SK-N-SH (cell line): ENCODE results near the gene MAP10. TPM values are rescaled to one million over a fixed set of nuclear protein-coding genes. Genes with fewer than 3 reads are reported as not detected.

Experiments used
- CTCF ChIA-PET: fragments of 300-600, 350-600 bp; formaldehyde crosslinking; extraction: SDS; loops from one replicate; lab custom pipeline; 2021; lab: Yijun Ruan, JAX
- POLR2A ChIA-PET: fragments of 350-600 bp; sonication (Branson Sonifier 250); formaldehyde crosslinking; extraction: SDS; loops from one replicate; lab custom pipeline; 2020; ENCODE audit warnings: antibody characterized with exemption, inconsistent platforms; lab: Yijun Ruan, JAX
- DNase-seq: peaks from one replicate; pipeline ENCODE4 v3.0.0; 2012
- H2AFZ ChIP-seq: fragments of 200-600 bp; sonication (generic); 2 replicates; pipeline ENCODE4 v1.8.1; 2016; ENCODE audit warnings: antibody characterized with exemption, mild to moderate bottlenecking, low read depth
- H3F3A ChIP-seq: fragments of 200-600 bp; sonication (generic); replicated peaks from 2 replicates; pipeline ENCODE3; 2016; ENCODE audit warnings: antibody characterized with exemption, mild to moderate bottlenecking; ENCODE audit not compliant: insufficient read depth
- H3K27ac ChIP-seq, 2 experiments: fragments of 200-500 bp in 1 of 2; fragments of 200-600 bp in 1 of 2; sonication (Bioruptor generic) in 1 of 2; sonication (generic), shearing (Covaris generic) in 1 of 2; 2 replicates each; pipeline versions ENCODE4 v1.5.1 to v1.6.1; 2014 to 2016; ENCODE audit warnings: low read depth in 2 of 2, inconsistent platforms in 1 of 2, low read length in 1 of 2, mild to moderate bottlenecking in 1 of 2, mixed read lengths in 1 of 2
- H3K27me3 ChIP-seq: fragments of 200-600 bp; sonication (generic), shearing (Covaris generic); 2 replicates; pipeline ENCODE4 v1.6.1; 2016; ENCODE audit warnings: mixed run types; ENCODE audit not compliant: insufficient read depth
- H3K36me3 ChIP-seq, 2 experiments: fragments of 200-500 bp in 1 of 2; fragments of 200-600 bp in 1 of 2; sonication (Bioruptor generic) in 1 of 2; sonication (generic) in 1 of 2; replicated peaks in 1 of 2; 2 replicates each; pipeline versions ENCODE3 to v1.5.1; 2014 to 2016; ENCODE audit warnings: low read length in 1 of 2, mild to moderate bottlenecking in 1 of 2; ENCODE audit not compliant: insufficient read depth in 2 of 2, control insufficient read depth in 1 of 2
- H3K4me1 ChIP-seq, 2 experiments: fragments of 200-500 bp in 1 of 2; fragments of 200-600 bp in 1 of 2; sonication (Bioruptor generic) in 1 of 2; sonication (generic), shearing (Covaris generic) in 1 of 2; 2 replicates each; pipeline versions ENCODE4 v1.5.1 to v1.6.1; 2014 to 2016; ENCODE audit warnings: low read depth in 1 of 2, low read length in 1 of 2, mixed run types in 1 of 2; ENCODE audit not compliant: insufficient read depth in 2 of 2, control insufficient read depth in 1 of 2
- H3K4me2 ChIP-seq: fragments of 200-600 bp; sonication (generic), shearing (Covaris generic); 2 replicates; pipeline ENCODE4 v1.6.1; 2017; ENCODE audit warnings: mixed run types
- H3K4me3 ChIP-seq, 2 experiments: fragments of 200-500 bp in 1 of 2; fragments of 200-600 bp in 1 of 2; sonication (Bioruptor generic) in 1 of 2; sonication (generic), shearing (Covaris generic) in 1 of 2; 2 replicates each; pipeline versions ENCODE4 v1.5.1 to v1.8.1; 2014 to 2016; ENCODE audit warnings: low read depth in 2 of 2, inconsistent platforms in 1 of 2, low read length in 1 of 2, mild to moderate bottlenecking in 1 of 2, mixed read lengths in 1 of 2, moderate library complexity in 1 of 2
- H3K79me2 ChIP-seq: fragments of 200-600 bp; sonication (generic); 2 replicates; pipeline ENCODE4 v1.8.1; 2017; ENCODE audit warnings: mild to moderate bottlenecking; ENCODE audit not compliant: insufficient read depth
- H3K9ac ChIP-seq: fragments of 200-600 bp; sonication (generic); 2 replicates; pipeline ENCODE4 v1.6.1; 2017; ENCODE audit warnings: mixed run types
- H3K9me2 ChIP-seq: fragments of 200-600 bp; sonication (generic); 2 replicates; pipeline ENCODE4 v1.6.1; 2017; ENCODE audit warnings: mixed run types
- H3K9me3 ChIP-seq: fragments of 200-600 bp; sonication (generic); 2 replicates; pipeline ENCODE4 v1.6.1; 2017; ENCODE audit warnings: mixed run types, mild to moderate bottlenecking, moderate library complexity
- H4K20me1 ChIP-seq: fragments of 200-600 bp; sonication (generic); 2 replicates; pipeline ENCODE4 v1.6.1; 2017; ENCODE audit warnings: mild to moderate bottlenecking, mixed run types; ENCODE audit not compliant: insufficient read depth
- EZH2phosphoT487 ChIP-seq: fragments of 200-600 bp; sonication (generic); IDR thresholded peaks from 2 replicates; pipeline ENCODE4 v1.6.1; 2017; ENCODE audit warnings: low read depth, mixed run types, mild to moderate bottlenecking, antibody characterized with exemption, moderate library complexity, borderline replicate concordance
- FOSL2 ChIP-seq: IDR thresholded peaks from 2 replicates; pipeline ENCODE4 v1.4.0; 2012; ENCODE audit warnings: low read depth, mild to moderate bottlenecking, moderate library complexity, borderline replicate concordance
- FOXJ3 ChIP-seq: sonication (generic); formaldehyde crosslinking; IDR thresholded peaks from 2 replicates; pipeline ENCODE4 v1.5.1; 2020; ENCODE audit warnings: mild to moderate bottlenecking, missing genetic modification reagents
- TAF1 ChIP-seq: IDR thresholded peaks from 2 replicates; pipeline ENCODE4 v1.6.1; 2012; ENCODE audit warnings: low read depth, mild to moderate bottlenecking, low read length, moderate library complexity, borderline replicate concordance
- TEAD4 ChIP-seq: IDR thresholded peaks from 2 replicates; pipeline ENCODE4 v1.4.0; 2012; ENCODE audit warnings: mild to moderate bottlenecking, borderline replicate concordance; ENCODE audit not compliant: insufficient read depth
- ZBTB33 ChIP-seq: IDR thresholded peaks from 2 replicates; pipeline ENCODE4 v1.4.0; 2012; ENCODE audit warnings: low read depth, borderline replicate concordance
- whole genome bisulfite sequencing: methylation state at CpG from one replicate; pipeline ENCODE4 v1.1.6; 2017; ENCODE audit warnings: low lambda C conversion rate; 5-methylcytosine and 5-hydroxymethylcytosine counted together
- polyA plus RNA-seq, 3 experiments: library from polyadenylated mRNA; depleted of rRNA; stranded (reverse); fragments of >200 nt; gene quantifications; 2 replicates each; pipeline ENCODE4 v1.2.3, GENCODE V29; 2012

Gene MAP10
- polyA plus RNA-seq, 1 of the 3 experiments (the other 2 are of a cell fraction) = 0.43 TPM

- no peak for TF ChIP-seq ZBTB33
These were observed 11.3 kb upstream of the MAP10 start (continued) for GRCh38 chr1:232793944-232794343.

- H3K4me2 ChIP-seq = no peak overlapping the region
- H3K79me2 ChIP-seq = no peaks in the 10 kb centered on the region
These were observed 9.6 kb upstream of the MAP10 start for GRCh38 chr1:232795497-232796053.

GRCh38 chr1:232797856-232798510 lies 7.2 kb upstream of the MAP10 start:
- ChIA-PET CTCF (no interaction called here), POLR2A (no interaction called here)

More at GRCh38 chr1:232795497-232796053, 9.6 kb upstream of the MAP10 start:
- no peaks in the 10 kb centered on the region for H3K27me3 ChIP-seq
- H3K4me3 ChIP-seq = no peak overlapping the region
- POLR2A ChIA-PET = no interaction called here
- H2AFZ ChIP-seq = no peak overlapping the region
- no peak for DNase-seq
- no peaks in the 10 kb centered on the region for H3F3A ChIP-seq
- no peaks in the 10 kb centered on the region for H3K9me3 ChIP-seq
- no peaks in the 10 kb centered on the region for H3K9me2 ChIP-seq
- TF ChIP-seq FOSL2 (no peak), TEAD4 (no peak), FOXJ3 (CRISPR knock-in tag) (no peak), EZH2phosphoT487 (no peak)
- no peaks in the 10 kb centered on the region for H3K36me3 ChIP-seq
- H3K9ac ChIP-seq = no peak overlapping the region
- H4K20me1 ChIP-seq = no peaks in the 10 kb centered on the region
- H3K4me1 ChIP-seq = peaks cover 0 to 9% of the 10 kb centered on the region in 2 experiments; a peak in 1 of 4 replicates
- 81% methylated on average over 3 of the region's 3 CpGs for WGBS
- CTCF ChIA-PET = no interaction called here
- H3K27ac ChIP-seq = no peak overlapping the region

More at GRCh38 chr1:232797856-232798510, 7.2 kb upstream of the MAP10 start:
- 67% methylated on average over 6 of the region's 6 CpGs for WGBS
- no peak for DNase-seq
- Histone ChIP-seq H3K27me3 (no peaks in the 10 kb centered on the region), H3K4me2 (no peak overlapping the region), H3K4me3 (no peak overlapping the region), H4K20me1 (no peaks in the 10 kb centered on the region), H2AFZ (no peak overlapping the region), H3K27ac (no peak overlapping the region), H3K9me2 (no peaks in the 10 kb centered on the region), H3F3A (no peaks in the 10 kb centered on the region), H3K79me2 (no peaks in the 10 kb centered on the region), H3K9me3 (no peaks in the 10 kb centered on the region), H3K36me3 (no peaks in the 10 kb centered on the region), H3K9ac (no peak overlapping the region), H3K4me1 (peaks cover 0 to 9% of the 10 kb centered on the region in 2 experiments; a peak in 1 of 4 replicates)
- TF ChIP-seq TAF1 = no peak
